Panc1 (cell line): ENCODE data around the gene TARBP2. TPM values are rescaled to one million over a fixed set of nuclear protein-coding genes. Genes with fewer than 3 reads are reported as not detected.

Experiments used
- ATAC-seq: fragments of 200-7000 bp; cut with Tn5 transposase; 2 replicates; pipeline ENCODE4 v1.9.1; 2020; ENCODE audit warnings: mild to moderate bottlenecking, moderate library complexity
- BruUV-seq: library from RNA; stranded (reverse); fragments of 400-500 nt; replicated peaks from 2 replicates; lab custom pipeline; 2021; lab: Mats Ljungman, UMichigan
- CTCF ChIA-PET: fragments of 300-600 bp; sonication (Branson Sonifier 250); formaldehyde crosslinking; loops from one replicate; lab custom pipeline; 2022; ENCODE audit warnings: antibody characterized with exemption; lab: Charles Lee
- POLR2A ChIA-PET: fragments of 300-600 bp; sonication (Branson Sonifier 250); formaldehyde crosslinking; loops from one replicate; lab custom pipeline; 2022; ENCODE audit warnings: antibody characterized with exemption; lab: Charles Lee
- DNase-seq: peaks from one replicate; pipeline ENCODE4 v3.0.0-alpha.2; 2010; ENCODE audit warnings: low read depth, low spot score
- H3K27ac ChIP-seq: 2 replicates; pipeline ENCODE4 v1.5.1; 2011; ENCODE audit warnings: mild to moderate bottlenecking, low read length, inconsistent platforms
- H3K27me3 ChIP-seq: fragments of 200-500 bp; sonication (Bioruptor generic); 2 replicates; pipeline ENCODE4 v1.6.0; 2014; ENCODE audit warnings: low read length, inconsistent platforms; ENCODE audit not compliant: control insufficient read depth, insufficient read depth
- H3K36me3 ChIP-seq: fragments of 200-500 bp; sonication (Bioruptor generic); 2 replicates; pipeline ENCODE4 v1.5.1; 2014; ENCODE audit warnings: inconsistent platforms, mild to moderate bottlenecking, low read length, moderate library complexity; ENCODE audit not compliant: control insufficient read depth, insufficient read depth
- H3K4me1 ChIP-seq: 2 replicates; pipeline ENCODE4 v1.5.1; 2011; ENCODE audit warnings: inconsistent platforms, mild to moderate bottlenecking, low read length, moderate library complexity; ENCODE audit not compliant: control insufficient read depth, insufficient read depth
- H3K4me3 ChIP-seq, 2 experiments: 2 replicates each; pipeline ENCODE4 v1.5.1; 2011 to 2012; ENCODE audit warnings: low read depth in 2 of 2, low read length in 2 of 2, mild to moderate bottlenecking in 2 of 2, inconsistent platforms in 1 of 2, moderate library complexity in 1 of 2
- H3K9me3 ChIP-seq: fragments of 200-500 bp; sonication (Bioruptor generic); 2 replicates; pipeline ENCODE4 v1.5.1; 2014; ENCODE audit warnings: low read depth, mild to moderate bottlenecking, inconsistent platforms, low read length, moderate library complexity; ENCODE audit not compliant: control insufficient read depth, insufficient read depth
- POLR2AphosphoS5 ChIP-seq: IDR thresholded peaks from 2 replicates; pipeline ENCODE4 v1.6.1; 2012; ENCODE audit warnings: mild to moderate bottlenecking, low read depth, low read length, moderate library complexity
- SIN3A ChIP-seq: IDR thresholded peaks from 2 replicates; pipeline ENCODE4 v1.6.1; 2012; ENCODE audit warnings: low read depth, mild to moderate bottlenecking, low read length, moderate library complexity, borderline replicate concordance; ENCODE audit not compliant: insufficient read depth
- TCF7L2 ChIP-seq: IDR thresholded peaks from 2 replicates; pipeline ENCODE4 v1.6.1; 2011; ENCODE audit warnings: mild to moderate bottlenecking, low read depth, low read length, inconsistent platforms
- in situ Hi-C: cut with HindIII; loops from 2 replicates; pipeline ENCODE4 v1.10.0; 2016; ENCODE audit warnings: low sequenced_read_pairs, low pct_unique_long_range_greater_than_20kb
- intact Hi-C: fragments of 100-400 bp; cut with micrococcal nuclease; formaldehyde crosslinking; loops from one replicate; pipeline ENCODE4 v1.10.0; 2022; ENCODE audit not compliant: unreplicated experiment
- total RNA-seq: library from RNA; stranded (reverse); gene quantifications from one replicate; pipeline ENCODE4 v1.2.1, GENCODE V29; 2021; ENCODE audit not compliant: unreplicated experiment
- TF ChIP-seq, protein P1 (sequence below), 2 experiments: IDR thresholded peaks; 2 replicates each; pipeline ENCODE4 v1.6.1; 2011 to 2012; ENCODE audit warnings: low read depth in 2 of 2, control low read depth in 1 of 2, low read length in 1 of 2, mild to moderate bottlenecking in 1 of 2, moderate library complexity in 1 of 2; ENCODE audit not compliant: insufficient read depth in 1 of 2
- TF ChIP-seq, protein P2 (sequence below): fragments of 450-650 bp; IDR thresholded peaks from 2 replicates; pipeline ENCODE4 v1.5.1; 2017; ENCODE audit warnings: mild to moderate bottlenecking

Gene TARBP2
- total RNA-seq, 1 experiment from 2014 or later: 67.3 TPM

- intact Hi-C loops: no loop called here
- no peaks in the 10 kb centered on the region for H3K4me1 ChIP-seq
- no peak overlapping the region for H3K4me3 ChIP-seq
- H3K9me3 ChIP-seq: no peaks in the 10 kb centered on the region
- in situ Hi-C loops: no loop called here
- H3K36me3 ChIP-seq: peaks cover 24% of the 10 kb centered on the region
- H3K27me3 ChIP-seq: no peaks in the 10 kb centered on the region
- H3K27ac ChIP-seq: no peak overlapping the region
- ATAC-seq: no peak
- no peak for DNase-seq
- ChIA-PET POLR2A (no interaction called here), CTCF (no interaction called here)
- no peak for TF ChIP-seq SIN3A
- TF ChIP-seq, protein P1, sequence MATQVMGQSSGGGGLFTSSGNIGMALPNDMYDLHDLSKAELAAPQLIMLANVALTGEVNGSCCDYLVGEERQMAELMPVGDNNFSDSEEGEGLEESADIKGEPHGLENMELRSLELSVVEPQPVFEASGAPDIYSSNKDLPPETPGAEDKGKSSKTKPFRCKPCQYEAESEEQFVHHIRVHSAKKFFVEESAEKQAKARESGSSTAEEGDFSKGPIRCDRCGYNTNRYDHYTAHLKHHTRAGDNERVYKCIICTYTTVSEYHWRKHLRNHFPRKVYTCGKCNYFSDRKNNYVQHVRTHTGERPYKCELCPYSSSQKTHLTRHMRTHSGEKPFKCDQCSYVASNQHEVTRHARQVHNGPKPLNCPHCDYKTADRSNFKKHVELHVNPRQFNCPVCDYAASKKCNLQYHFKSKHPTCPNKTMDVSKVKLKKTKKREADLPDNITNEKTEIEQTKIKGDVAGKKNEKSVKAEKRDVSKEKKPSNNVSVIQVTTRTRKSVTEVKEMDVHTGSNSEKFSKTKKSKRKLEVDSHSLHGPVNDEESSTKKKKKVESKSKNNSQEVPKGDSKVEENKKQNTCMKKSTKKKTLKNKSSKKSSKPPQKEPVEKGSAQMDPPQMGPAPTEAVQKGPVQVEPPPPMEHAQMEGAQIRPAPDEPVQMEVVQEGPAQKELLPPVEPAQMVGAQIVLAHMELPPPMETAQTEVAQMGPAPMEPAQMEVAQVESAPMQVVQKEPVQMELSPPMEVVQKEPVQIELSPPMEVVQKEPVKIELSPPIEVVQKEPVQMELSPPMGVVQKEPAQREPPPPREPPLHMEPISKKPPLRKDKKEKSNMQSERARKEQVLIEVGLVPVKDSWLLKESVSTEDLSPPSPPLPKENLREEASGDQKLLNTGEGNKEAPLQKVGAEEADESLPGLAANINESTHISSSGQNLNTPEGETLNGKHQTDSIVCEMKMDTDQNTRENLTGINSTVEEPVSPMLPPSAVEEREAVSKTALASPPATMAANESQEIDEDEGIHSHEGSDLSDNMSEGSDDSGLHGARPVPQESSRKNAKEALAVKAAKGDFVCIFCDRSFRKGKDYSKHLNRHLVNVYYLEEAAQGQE (IDR thresholded peaks at IDR 0.05; ENCODE audit: insufficient read depth in 1 of 2, low read depth in 2 of 2, low read length in 1 of 2): no peak
- no peak for TF ChIP-seq TCF7L2
- no peak for TF ChIP-seq POLR2AphosphoS5
- TF ChIP-seq, protein P2, sequence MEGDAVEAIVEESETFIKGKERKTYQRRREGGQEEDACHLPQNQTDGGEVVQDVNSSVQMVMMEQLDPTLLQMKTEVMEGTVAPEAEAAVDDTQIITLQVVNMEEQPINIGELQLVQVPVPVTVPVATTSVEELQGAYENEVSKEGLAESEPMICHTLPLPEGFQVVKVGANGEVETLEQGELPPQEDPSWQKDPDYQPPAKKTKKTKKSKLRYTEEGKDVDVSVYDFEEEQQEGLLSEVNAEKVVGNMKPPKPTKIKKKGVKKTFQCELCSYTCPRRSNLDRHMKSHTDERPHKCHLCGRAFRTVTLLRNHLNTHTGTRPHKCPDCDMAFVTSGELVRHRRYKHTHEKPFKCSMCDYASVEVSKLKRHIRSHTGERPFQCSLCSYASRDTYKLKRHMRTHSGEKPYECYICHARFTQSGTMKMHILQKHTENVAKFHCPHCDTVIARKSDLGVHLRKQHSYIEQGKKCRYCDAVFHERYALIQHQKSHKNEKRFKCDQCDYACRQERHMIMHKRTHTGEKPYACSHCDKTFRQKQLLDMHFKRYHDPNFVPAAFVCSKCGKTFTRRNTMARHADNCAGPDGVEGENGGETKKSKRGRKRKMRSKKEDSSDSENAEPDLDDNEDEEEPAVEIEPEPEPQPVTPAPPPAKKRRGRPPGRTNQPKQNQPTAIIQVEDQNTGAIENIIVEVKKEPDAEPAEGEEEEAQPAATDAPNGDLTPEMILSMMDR: no peak
- BruUV-seq: no TSS peak
Measured at GRCh38 chr12:53536962-53537361, 35.9 kb downstream of the TARBP2 start.

DNA sequence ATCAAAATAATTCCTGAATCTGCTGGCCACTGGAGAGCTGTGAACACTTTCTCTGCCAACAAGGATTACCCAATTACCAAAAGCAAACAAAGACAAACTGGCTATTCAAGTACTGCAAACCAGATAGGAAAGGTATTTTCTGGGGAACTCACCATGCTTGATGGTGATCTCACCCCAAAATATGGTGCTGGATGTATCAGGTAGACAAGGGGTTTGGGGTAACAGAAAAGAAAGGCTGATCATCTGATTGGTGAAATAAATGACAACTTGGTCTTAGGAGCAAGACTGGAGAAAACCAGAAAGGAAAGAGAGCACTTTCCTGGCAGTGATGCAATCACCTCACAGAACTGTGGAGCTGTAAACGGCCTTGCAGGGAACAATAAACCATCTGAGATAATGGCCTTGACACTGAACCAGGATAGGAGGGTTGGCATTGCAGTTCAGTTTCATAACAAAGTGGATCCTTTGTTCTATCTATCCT is 37.2 kb downstream of the TARBP2 start:
- TF ChIP-seq SIN3A (no peak), POLR2AphosphoS5 (no peak), TCF7L2 (no peak)
- TF ChIP-seq, protein P2: no peak
- TF ChIP-seq, protein P1 (IDR thresholded peaks at IDR 0.05; ENCODE audit: insufficient read depth in 1 of 2, low read depth in 2 of 2, low read length in 1 of 2): no peak
- H3K4me1 ChIP-seq: no peaks in the 10 kb centered on the region
- peaks cover 20% of the 10 kb centered on the region; the same call in 1 of the 2 replicates for H3K36me3 ChIP-seq
- DNase-seq: no peak
- ATAC-seq: no peak
- H3K4me3 ChIP-seq: no peak overlapping the region
- in situ Hi-C loops: no loop called here
- H3K27ac ChIP-seq: no peak overlapping the region; the same call in 1 of the 2 replicates
- ChIA-PET CTCF (no interaction called here), POLR2A (no interaction called here)
- intact Hi-C loops: no loop called here
- H3K9me3 ChIP-seq: no peaks in the 10 kb centered on the region
- BruUV-seq: no TSS peak
- H3K27me3 ChIP-seq: no peaks in the 10 kb centered on the region
